Activated CD4-positive, alpha-beta T cell treated with anti-CD3 and anti-CD28 coated beads, Interleukin-2, amount 10 ng/mL, durations not matched to agents 7 days and 5 days (primary cell): ENCODE measurements around the gene SLFN11. TPM values are rescaled to one million over a fixed set of nuclear protein-coding genes. Genes with fewer than 3 reads are reported as not detected.

ENCODE experiments used
- CTCF ChIA-PET: fragments of 350-600 bp; sonication (Branson Sonifier 250); formaldehyde crosslinking; loops from one replicate; lab custom pipeline; 2021; ENCODE audit warnings: antibody characterized with exemption; lab: Charles Lee
- POLR2A ChIA-PET: fragments of 350-600 bp; sonication (Branson Sonifier 250); formaldehyde crosslinking; loops from one replicate; lab custom pipeline; 2021; ENCODE audit warnings: antibody characterized with exemption; lab: Charles Lee
- DNase-seq: peaks from one replicate; pipeline ENCODE4 v3.0.0-alpha.2; 2020
- H3K27ac Mint-ChIP-seq: one replicate; pipeline ENCODE4 v1.8.0; 2021; ENCODE audit warnings: mild to moderate bottlenecking, moderate library complexity, mixed read lengths
- H3K27me3 Mint-ChIP-seq: one replicate; pipeline ENCODE4 v1.8.0; 2021; ENCODE audit warnings: mixed read lengths
- H3K36me3 Mint-ChIP-seq: one replicate; pipeline ENCODE4 v1.8.0; 2021; ENCODE audit warnings: low read depth, mixed read lengths
- H3K4me1 Mint-ChIP-seq: one replicate; pipeline ENCODE4 v1.8.0; 2021; ENCODE audit warnings: mixed read lengths
- H3K4me3 Mint-ChIP-seq: one replicate; pipeline ENCODE4 v1.8.0; 2021; ENCODE audit warnings: mild to moderate bottlenecking, moderate library complexity, mixed read lengths
- H3K9me3 Mint-ChIP-seq: one replicate; pipeline ENCODE4 v1.8.0; 2021; ENCODE audit warnings: mixed read lengths
- total RNA-seq, 2 experiments: library from RNA; stranded (reverse); gene quantifications; one replicate each; pipeline ENCODE4 v1.2.3, GENCODE V29; 2021

Gene SLFN11
- total RNA-seq, 2 experiments from 2014 or later: 32.1 to 32.9 TPM

DNA sequence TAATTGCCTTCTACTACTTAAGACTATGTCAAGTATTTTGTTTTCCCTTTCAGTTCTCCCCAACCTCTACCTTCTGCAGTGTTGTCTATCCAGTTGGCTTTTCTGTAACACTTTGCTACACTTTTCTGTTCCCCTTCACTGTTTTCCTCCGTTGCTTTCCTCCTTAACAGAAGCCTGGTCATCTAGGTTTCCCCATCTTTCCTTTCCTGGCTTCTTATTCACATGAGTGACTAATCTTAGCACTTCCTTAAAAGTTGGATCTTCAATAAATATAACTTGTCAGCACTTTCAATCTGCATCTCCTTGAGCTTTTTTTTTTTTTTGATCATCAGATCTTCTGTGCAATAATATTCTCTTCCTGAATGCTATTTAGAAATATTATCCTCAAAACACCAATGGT, 2.8 kb upstream of the SLFN11 start:
- Mint-ChIP-seq H3K27ac (no peak overlapping the region), H3K27me3 (peaks cover 23% of the 10 kb centered on the region), H3K4me3 (no peak overlapping the region), H3K9me3 (peaks cover 9% of the 10 kb centered on the region), H3K4me1 (peaks cover 36% of the 10 kb centered on the region), H3K36me3 (peaks cover 10% of the 10 kb centered on the region)
- POLR2A ChIA-PET: no interaction called here
- DNase-seq: no peak
- CTCF ChIA-PET: no interaction called here

DNA sequence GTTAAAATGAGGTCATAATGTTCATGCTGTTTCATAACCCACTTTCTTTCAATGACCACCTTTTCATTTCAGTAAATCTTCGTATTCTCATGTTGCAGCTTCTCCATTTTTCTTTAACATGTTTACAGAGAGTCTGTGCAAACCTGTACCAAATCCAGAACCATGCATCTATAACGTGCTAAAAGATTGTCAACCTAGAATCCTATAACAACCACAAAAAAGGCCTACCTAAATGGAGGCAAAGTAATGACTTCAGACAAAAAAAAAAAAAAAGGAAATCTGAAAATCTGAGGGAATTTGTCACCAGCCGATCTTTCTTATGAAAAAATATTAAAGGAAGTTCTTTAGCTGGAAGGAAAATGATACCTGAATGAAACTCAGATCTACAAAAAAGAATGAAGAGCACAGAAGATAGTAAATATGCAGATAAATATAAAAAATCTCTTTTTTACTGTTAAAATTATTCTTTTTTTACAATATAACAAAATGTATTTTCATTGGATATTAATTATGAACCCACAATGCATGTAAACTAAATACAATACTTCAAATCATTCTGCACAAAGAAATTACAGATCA, 1.4 kb upstream of the SLFN11 start:
- ChIA-PET CTCF (no interaction called here), POLR2A (no interaction called here)
- DNase-seq: no peak
- peaks cover 46% of the 10 kb centered on the region for H3K4me1 Mint-ChIP-seq
- peaks cover 21% of the 10 kb centered on the region for H3K27me3 Mint-ChIP-seq
- peak overlapping the region; percentile 89 for H3K4me3 Mint-ChIP-seq
- peaks cover 24% of the 10 kb centered on the region for H3K36me3 Mint-ChIP-seq
- H3K27ac Mint-ChIP-seq: peak overlapping the region; percentile 96
- H3K9me3 Mint-ChIP-seq: peaks cover 23% of the 10 kb centered on the region

- peak; percentile 42 for DNase-seq
- CTCF ChIA-PET: interaction anchor here (1.8 kb wide), 1 partner anchor 12 kb away, joined by 6 read pairs; no protein-coding TSS in a partner anchor
- H3K27me3 Mint-ChIP-seq: peaks cover 19% of the 10 kb centered on the region
- peak overlapping the region; percentile 96 for H3K27ac Mint-ChIP-seq
- POLR2A ChIA-PET: interaction anchor here (0.6 to 1.0 kb wide), 3 partner anchors 9 to 163 kb away, joined by 3 read pairs; no protein-coding TSS in a partner anchor
- peak overlapping the region; percentile 89 for H3K4me3 Mint-ChIP-seq
- peaks cover 26% of the 10 kb centered on the region for H3K9me3 Mint-ChIP-seq
- peaks cover 30% of the 10 kb centered on the region for H3K36me3 Mint-ChIP-seq
- peaks cover 53% of the 10 kb centered on the region for H3K4me1 Mint-ChIP-seq
These were observed 754 bp upstream of the SLFN11 start for GRCh38 chr17:35373984-35374765.

DNA sequence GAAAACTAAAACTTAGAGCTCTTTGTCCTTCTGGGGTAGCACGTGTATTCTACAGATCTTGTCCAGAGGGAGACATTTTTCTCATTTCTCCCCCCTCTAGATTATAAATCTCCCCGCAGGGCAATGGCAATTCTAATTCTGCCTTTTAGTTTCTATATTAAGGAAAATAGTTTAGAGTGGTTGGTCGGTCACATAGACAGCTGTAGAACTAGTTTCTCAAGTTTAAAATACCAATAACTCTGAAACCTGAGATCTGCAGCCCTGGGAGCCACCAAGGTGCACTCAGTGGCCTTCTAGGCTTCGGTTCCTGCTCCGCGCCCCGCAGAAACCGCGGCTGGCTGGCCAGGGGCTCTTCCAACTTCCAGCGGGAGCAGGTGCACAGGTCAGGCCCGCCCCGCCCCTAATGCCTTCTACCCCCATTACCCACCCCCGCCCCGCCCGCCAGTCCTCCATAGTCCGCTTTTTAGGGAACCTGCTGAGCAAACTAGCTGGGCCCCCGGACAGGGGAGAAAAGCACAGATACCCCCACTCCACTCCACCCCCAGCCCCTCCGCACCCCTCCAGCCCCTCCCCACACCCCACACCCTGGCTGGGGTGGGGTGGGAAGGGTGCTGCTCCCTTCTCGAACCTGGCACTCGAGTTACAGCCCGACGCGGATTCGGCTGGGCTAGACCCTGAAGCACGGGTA, 431 bp downstream of the SLFN11 start:
- peaks cover 23% of the 10 kb centered on the region for H3K9me3 Mint-ChIP-seq
- H3K27ac Mint-ChIP-seq: peak overlapping the region; percentile 96
- H3K27me3 Mint-ChIP-seq: peaks cover 9% of the 10 kb centered on the region
- peak; percentile 29 for DNase-seq
- H3K4me1 Mint-ChIP-seq: peaks cover 64% of the 10 kb centered on the region
- H3K36me3 Mint-ChIP-seq: peaks cover 40% of the 10 kb centered on the region
- ChIA-PET POLR2A (interaction anchor here (0.5 to 1.0 kb wide), 9 partner anchors 10 to 488 kb away, joined by 3 to 8 read pairs (median 3); partner anchors contain the start of gene PEX12), CTCF (interaction anchor here (0.6 to 1.8 kb wide), 4 partner anchors 13 to 160 kb away, joined by 3 to 6 read pairs (median 4); no protein-coding TSS in a partner anchor)
- H3K4me3 Mint-ChIP-seq: peak overlapping the region; percentile 89

DNA sequence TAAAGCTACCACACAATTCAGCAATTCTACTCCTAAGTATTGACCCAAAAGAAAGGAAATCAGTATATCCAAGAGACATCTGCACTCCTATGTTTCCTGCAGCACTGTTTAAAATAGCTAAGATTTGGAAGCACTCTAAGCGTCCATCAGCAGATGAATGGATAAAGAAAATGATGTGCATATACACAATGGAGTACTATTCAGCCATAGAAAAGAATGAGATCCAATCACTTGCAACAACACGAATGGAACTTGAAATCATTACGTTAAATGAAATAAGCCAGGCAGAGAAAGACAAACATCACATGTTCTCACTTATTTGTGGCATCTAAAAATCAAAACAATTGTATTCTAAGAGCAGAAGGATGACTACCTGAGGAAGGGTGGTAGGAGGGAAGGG, 1.5 kb downstream of the SLFN11 start:
- Mint-ChIP-seq H3K4me3 (peak overlapping the region; percentile 89), H3K27ac (no peak overlapping the region), H3K9me3 (peaks cover 23% of the 10 kb centered on the region), H3K27me3 (peaks cover 6% of the 10 kb centered on the region), H3K4me1 (peaks cover 70% of the 10 kb centered on the region), H3K36me3 (peaks cover 43% of the 10 kb centered on the region)
- DNase-seq: no peak
- ChIA-PET CTCF (interaction anchor here (0.8 kb wide), 1 partner anchor 14 kb away, joined by 3 read pairs; no protein-coding TSS in a partner anchor), POLR2A (no interaction called here)

DNA sequence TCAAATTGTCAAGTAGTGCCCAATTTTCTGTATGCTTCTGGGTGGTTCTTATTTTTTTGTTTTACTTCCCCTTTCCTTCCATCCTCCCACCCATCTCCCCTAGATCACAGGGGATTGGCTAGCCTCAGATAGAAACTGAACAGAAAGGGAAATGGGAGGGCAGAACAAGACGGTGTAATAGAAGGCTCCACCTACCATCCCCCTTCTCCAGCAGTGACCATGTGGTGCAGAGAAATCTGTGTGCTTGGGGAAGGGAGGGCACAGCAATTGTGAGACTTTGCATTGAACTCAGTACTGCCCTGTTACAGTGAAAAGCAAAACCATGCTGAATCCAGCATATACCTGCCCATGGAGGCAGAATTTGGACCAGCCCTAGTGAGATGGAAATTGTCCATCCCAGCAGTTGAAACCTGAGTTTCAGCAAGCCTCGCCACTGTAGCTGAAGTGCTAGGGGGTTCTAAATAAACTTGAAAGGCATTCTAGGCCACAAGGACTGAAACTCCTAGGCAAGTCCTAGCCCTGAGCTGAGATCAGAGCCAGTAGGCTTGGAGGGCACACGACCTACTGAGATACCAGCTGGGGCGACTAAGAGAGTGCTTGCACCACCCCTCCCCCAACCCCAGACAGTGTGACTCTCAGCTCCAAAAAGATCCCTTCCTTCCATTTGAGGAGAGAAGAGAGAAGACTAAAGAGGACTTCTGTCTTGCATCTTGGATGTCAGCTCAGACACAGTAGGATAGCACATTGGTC, 5.2 kb downstream of the SLFN11 start:
- peaks cover 63% of the 10 kb centered on the region for H3K36me3 Mint-ChIP-seq
- DNase-seq: peak; percentile 48
- peak overlapping the region; percentile 47 for H3K27ac Mint-ChIP-seq
- no peaks in the 10 kb centered on the region for H3K27me3 Mint-ChIP-seq
- peak overlapping the region; percentile 26 for H3K4me3 Mint-ChIP-seq
- peaks cover 58% of the 10 kb centered on the region for H3K4me1 Mint-ChIP-seq
- ChIA-PET CTCF (interaction anchor here (1.4 kb wide), 1 partner anchor 22 kb away, joined by 3 read pairs; no protein-coding TSS in a partner anchor), POLR2A (no interaction called here)
- H3K9me3 Mint-ChIP-seq: peaks cover 23% of the 10 kb centered on the region

DNA sequence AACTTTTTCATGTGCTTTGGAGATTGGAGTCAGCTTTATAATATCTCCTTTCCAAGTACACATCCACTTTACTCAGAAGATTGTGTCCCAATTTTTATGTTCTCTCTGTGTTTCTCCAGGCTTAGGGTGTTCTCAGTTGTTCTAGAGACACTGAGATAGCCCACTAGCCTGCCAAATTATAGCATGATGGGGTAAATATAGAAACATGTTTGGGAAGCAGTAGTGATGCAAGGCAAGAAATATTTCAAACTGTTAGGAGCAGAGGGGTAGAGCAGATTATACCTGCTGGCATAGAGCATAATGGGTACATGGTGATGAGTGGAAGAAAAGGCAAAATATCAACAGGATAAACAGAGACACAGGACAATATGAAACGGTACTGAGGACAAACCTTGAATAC, 12.4 kb downstream of the SLFN11 start:
- H3K4me3 Mint-ChIP-seq: no peak overlapping the region
- no peak overlapping the region for H3K27ac Mint-ChIP-seq
- POLR2A ChIA-PET: no interaction called here
- CTCF ChIA-PET: interaction anchor here (0.5 to 1.5 kb wide), 2 partner anchors 10 to 174 kb away, joined by 3 to 4 read pairs; no protein-coding TSS in a partner anchor
- H3K27me3 Mint-ChIP-seq: no peaks in the 10 kb centered on the region
- H3K9me3 Mint-ChIP-seq: no peaks in the 10 kb centered on the region
- peaks cover 66% of the 10 kb centered on the region for H3K36me3 Mint-ChIP-seq
- DNase-seq: no peak
- peaks cover 23% of the 10 kb centered on the region for H3K4me1 Mint-ChIP-seq

DNA sequence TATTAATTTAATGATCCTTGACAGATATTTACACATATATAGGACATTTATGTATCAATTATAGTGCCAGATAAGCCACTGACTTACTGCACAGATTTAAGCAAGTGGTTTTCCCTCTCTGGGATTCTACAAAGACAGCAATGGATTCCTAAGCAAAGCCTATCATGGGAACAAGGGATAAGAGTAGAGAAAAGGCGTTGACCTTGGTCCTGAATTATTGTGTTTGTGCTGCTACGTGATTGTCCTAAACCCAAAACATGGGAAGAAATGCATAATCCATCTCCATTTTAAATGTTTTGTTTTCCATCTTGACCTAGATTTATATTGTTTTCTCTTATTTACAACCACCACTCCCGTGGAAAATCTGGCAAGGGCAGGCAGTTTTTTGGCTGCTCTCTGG, 14.0 kb downstream of the SLFN11 start:
- no peaks in the 10 kb centered on the region for H3K27me3 Mint-ChIP-seq
- ChIA-PET POLR2A (interaction anchor here (0.7 kb wide), 1 partner anchor 12 kb away, joined by 5 read pairs; no protein-coding TSS in a partner anchor), CTCF (no interaction called here)
- H3K9me3 Mint-ChIP-seq: no peaks in the 10 kb centered on the region
- H3K27ac Mint-ChIP-seq: no peak overlapping the region
- peaks cover 18% of the 10 kb centered on the region for H3K4me1 Mint-ChIP-seq
- peaks cover 67% of the 10 kb centered on the region for H3K36me3 Mint-ChIP-seq
- no peak for DNase-seq
- H3K4me3 Mint-ChIP-seq: no peak overlapping the region

GRCh38 chr17:35352284-35352683, 21.1 kb downstream of the SLFN11 start:
- H3K4me1 Mint-ChIP-seq: peaks cover 8% of the 10 kb centered on the region
- POLR2A ChIA-PET: no interaction called here
- no peak overlapping the region for H3K4me3 Mint-ChIP-seq
- peaks cover 50% of the 10 kb centered on the region for H3K36me3 Mint-ChIP-seq
- H3K9me3 Mint-ChIP-seq: no peaks in the 10 kb centered on the region
- peaks cover 4% of the 10 kb centered on the region for H3K27me3 Mint-ChIP-seq
- CTCF ChIA-PET: interaction anchor here (0.8 to 1.6 kb wide), 2 partner anchors 16 to 21 kb away, joined by 3 to 5 read pairs; partner anchors contain the start of gene SLFN11
- no peak overlapping the region for H3K27ac Mint-ChIP-seq
- no peak for DNase-seq

GRCh38 chr17:35350493-35350892, 22.9 kb downstream of the SLFN11 start:
- Mint-ChIP-seq H3K4me1 (peaks cover 24% of the 10 kb centered on the region), H3K27me3 (peaks cover 7% of the 10 kb centered on the region), H3K9me3 (no peaks in the 10 kb centered on the region), H3K4me3 (no peak overlapping the region), H3K36me3 (peaks cover 39% of the 10 kb centered on the region), H3K27ac (no peak overlapping the region)
- ChIA-PET CTCF (interaction anchor here (1.6 to 1.8 kb wide), 2 partner anchors 14 to 38 kb away, joined by 3 to 5 read pairs; no protein-coding TSS in a partner anchor), POLR2A (no interaction called here)
- no peak for DNase-seq

DNA sequence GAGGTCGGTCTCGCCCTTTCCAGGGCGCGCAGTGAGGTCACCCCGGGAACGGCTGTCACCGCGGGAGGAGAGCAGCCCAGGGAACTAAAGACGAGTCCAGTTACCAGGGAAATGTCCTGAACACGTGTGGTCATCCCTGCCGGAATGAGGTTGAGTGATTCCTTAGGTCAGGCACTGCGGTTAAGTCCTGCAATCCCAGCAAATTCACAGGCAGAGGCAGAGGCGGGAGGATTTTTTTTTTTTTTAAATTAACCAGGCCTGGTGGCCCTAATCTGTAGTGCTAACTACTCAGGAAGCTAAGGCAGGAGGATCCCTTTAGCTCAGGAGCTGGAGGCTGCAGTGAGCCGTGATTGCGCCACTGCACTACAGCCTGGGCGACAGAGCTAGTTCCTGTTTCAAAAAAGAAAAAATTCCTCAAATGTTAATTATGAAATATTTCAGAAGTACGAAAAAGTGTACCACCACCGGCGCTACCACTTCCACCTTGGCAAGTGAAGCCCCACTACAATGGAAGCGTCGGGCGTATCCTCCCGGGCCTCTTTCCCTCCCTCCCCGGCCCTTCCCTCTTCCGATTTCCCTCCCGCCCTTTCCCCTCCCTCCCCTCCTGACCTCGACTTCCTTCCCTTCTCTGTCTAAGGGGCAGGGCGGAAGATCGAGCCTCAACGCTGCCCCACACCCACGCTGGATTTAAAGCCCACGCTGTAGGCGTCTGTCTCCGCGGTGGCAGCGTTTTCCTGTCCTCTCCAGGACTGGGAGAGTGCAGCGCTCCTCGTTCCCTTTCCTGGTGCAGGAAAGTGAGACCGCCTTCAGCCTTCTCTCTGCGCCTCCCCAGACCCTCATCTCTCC, 27.3 kb downstream of the SLFN11 start:
- Mint-ChIP-seq H3K4me1 (peaks cover 63% of the 10 kb centered on the region), H3K36me3 (peaks cover 45% of the 10 kb centered on the region), H3K27me3 (peaks cover 32% of the 10 kb centered on the region), H3K9me3 (peaks cover 25% of the 10 kb centered on the region), H3K27ac (peak overlapping the region; percentile 71), H3K4me3 (peak overlapping the region; percentile 80)
- peak; percentile 43 for DNase-seq
- POLR2A ChIA-PET: no interaction called here
- CTCF ChIA-PET: interaction anchor here (0.8 kb wide), 1 partner anchor 21 kb away, joined by 3 read pairs; no protein-coding TSS in a partner anchor
